GM21367 (cell line): Measurements from ENCODE around the gene PRKN.
A peak's percentile ranks its signal among the peaks of the same experiment; 100 is the strongest.

ENCODE experiments used
- ATAC-seq: cut with Tn5 transposase; IDR thresholded peaks from one replicate; pipeline ENCODE4 v1.9.1; 2021; ENCODE audit not compliant: unreplicated experiment

The PRKN gene

GRCh38 chr6:161414180-161414579, 1313.4 kb downstream of the PRKN start:
- no peak for ATAC-seq

GRCh38 chr6:161413355-161413771, 1314.2 kb downstream of the PRKN start:
- ATAC-seq, result no peak

GRCh38 chr6:161412795-161413194, 1314.8 kb downstream of the PRKN start:
- ATAC-seq, result no peak

GRCh38 chr6:161411265-161411944, 1316.2 kb downstream of the PRKN start:
- no peak for ATAC-seq

GRCh38 chr6:161410736-161411135, 1316.8 kb downstream of the PRKN start:
- ATAC-seq, result no peak

- ATAC-seq, result no peak
These were observed 1317.5 kb downstream of the PRKN start for GRCh38 chr6:161410076-161410475.

- ATAC-seq, result no peak
These were observed 1318.2 kb downstream of the PRKN start for GRCh38 chr6:161409353-161409752.

GRCh38 chr6:161408041-161408440, 1319.5 kb downstream of the PRKN start:
- no peak for ATAC-seq

GRCh38 chr6:161407581-161407980, 1320.0 kb downstream of the PRKN start:
- no peak for ATAC-seq

GRCh38 chr6:161407115-161407514, 1320.5 kb downstream of the PRKN start:
- ATAC-seq, result no peak

GRCh38 chr6:161406646-161407045, 1320.9 kb downstream of the PRKN start:
- no peak for ATAC-seq

GRCh38 chr6:161405418-161405817, 1322.1 kb downstream of the PRKN start:
- no peak for ATAC-seq

- ATAC-seq, result no peak
These were observed 1323.8 kb downstream of the PRKN start for GRCh38 chr6:161403717-161404116.

- ATAC-seq, result no peak
These were observed 1325.8 kb downstream of the PRKN start for GRCh38 chr6:161401587-161402309.

GRCh38 chr6:161400671-161401070, 1326.9 kb downstream of the PRKN start:
- ATAC-seq, result no peak

GRCh38 chr6:161396539-161396938, 1331.0 kb downstream of the PRKN start:
- ATAC-seq, result no peak

GRCh38 chr6:161395716-161396231, 1331.8 kb downstream of the PRKN start:
- ATAC-seq, result no peak

- no peak for ATAC-seq
These were observed 1333.1 kb downstream of the PRKN start for GRCh38 chr6:161394437-161394836.

GRCh38 chr6:161393839-161394364, 1333.7 kb downstream of the PRKN start:
- ATAC-seq, result peak; percentile 100

GRCh38 chr6:161393292-161393691, 1334.3 kb downstream of the PRKN start:
- ATAC-seq, result no peak

GRCh38 chr6:161389756-161390155, 1337.8 kb downstream of the PRKN start:
- ATAC-seq, result no peak

GRCh38 chr6:161383951-161384350, 1343.6 kb downstream of the PRKN start:
- no peak for ATAC-seq
